Mononuclear cell (primary cell): ENCODE data around the gene PDGFRB. TPM values are rescaled to one million over a fixed set of nuclear protein-coding genes. Genes with fewer than 3 reads are reported as not detected.

ENCODE experiments used
- H3K27me3 ChIP-seq: 2 replicates; pipeline ENCODE4 v1.6.0; 2011; ENCODE audit warnings: low read length, control low read depth; ENCODE audit not compliant: insufficient read depth
- H3K4me1 ChIP-seq: 2 replicates; pipeline ENCODE4 v1.5.1; 2011; ENCODE audit warnings: mild to moderate bottlenecking, low read length, control low read depth; ENCODE audit not compliant: insufficient read depth
- H3K4me3 ChIP-seq: 2 replicates; pipeline ENCODE4 v1.5.1; 2011; ENCODE audit warnings: mild to moderate bottlenecking, low read length, moderate library complexity
- H3K9me3 ChIP-seq: 2 replicates; pipeline ENCODE4 v1.5.1; 2011; ENCODE audit warnings: low read depth, mild to moderate bottlenecking, control low read depth, low read length
- total RNA-seq: library from RNA; depleted of rRNA; stranded (reverse); fragments of >200 nt; gene quantifications from one replicate; pipeline ENCODE4 v1.2.3, GENCODE V29; 2012

The PDGFRB gene
- total RNA-seq, 1 donor = 0.94 TPM

DNA sequence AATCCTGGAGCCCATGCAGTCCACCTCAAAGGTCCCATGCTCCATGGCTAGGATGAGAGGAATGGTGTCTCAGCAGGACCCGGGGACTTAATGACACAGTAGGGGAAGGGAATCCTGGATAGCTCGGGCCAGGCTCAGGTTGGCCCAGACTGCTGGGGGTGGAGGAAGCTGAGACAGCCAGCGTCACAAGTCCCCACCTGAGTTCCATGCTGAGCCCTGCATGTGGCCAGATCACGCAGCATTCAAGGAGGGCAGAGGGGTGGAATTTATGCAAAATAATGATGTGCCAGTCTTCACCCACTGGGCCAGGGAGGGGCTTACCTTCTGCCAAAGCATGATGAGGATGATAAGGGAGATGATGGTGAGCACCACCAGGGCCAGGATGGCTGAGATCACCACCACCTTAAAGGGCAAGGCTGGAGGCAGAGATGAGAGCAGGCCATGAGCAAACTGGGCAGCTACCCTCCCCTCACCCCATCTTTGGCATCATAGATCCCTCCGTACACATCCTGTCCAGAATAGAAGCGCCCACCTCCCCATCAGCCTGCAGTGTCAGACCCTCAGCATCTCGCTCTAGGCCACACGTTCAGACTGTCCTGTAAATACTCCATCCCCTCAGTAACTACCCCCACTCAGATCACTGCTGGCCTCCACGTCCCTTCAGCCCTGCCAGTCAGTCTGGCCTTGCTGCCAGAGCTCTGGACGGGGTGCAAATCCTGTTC, 29.3 kb downstream of the PDGFRB start:
- Histone ChIP-seq H3K4me1 (peaks cover 42% of the 10 kb centered on the region), H3K9me3 (no peaks in the 10 kb centered on the region), H3K27me3 (no peaks in the 10 kb centered on the region), H3K4me3 (no peak overlapping the region)

DNA sequence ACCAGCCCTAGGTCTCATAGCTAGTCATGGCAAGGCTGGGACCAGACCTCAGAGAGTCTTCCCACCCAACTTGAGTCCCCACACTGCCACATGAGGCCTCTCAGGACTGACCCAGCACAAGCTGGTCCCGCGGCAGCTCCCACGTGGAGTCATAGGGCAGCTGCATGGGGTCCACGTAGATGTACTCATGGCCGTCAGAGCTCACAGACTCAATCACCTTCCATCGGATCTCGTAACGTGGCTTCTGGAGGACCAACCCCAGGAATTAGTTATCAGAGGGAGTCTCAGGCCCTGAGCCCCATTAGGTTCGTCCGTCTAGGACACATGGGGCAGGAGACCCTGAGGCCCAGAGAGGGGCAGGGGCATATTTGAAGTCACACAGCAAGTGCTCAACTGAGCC, 30.3 kb downstream of the PDGFRB start:
- Histone ChIP-seq H3K4me3 (no peak overlapping the region), H3K27me3 (no peaks in the 10 kb centered on the region), H3K4me1 (peaks cover 41% of the 10 kb centered on the region), H3K9me3 (no peaks in the 10 kb centered on the region)

DNA sequence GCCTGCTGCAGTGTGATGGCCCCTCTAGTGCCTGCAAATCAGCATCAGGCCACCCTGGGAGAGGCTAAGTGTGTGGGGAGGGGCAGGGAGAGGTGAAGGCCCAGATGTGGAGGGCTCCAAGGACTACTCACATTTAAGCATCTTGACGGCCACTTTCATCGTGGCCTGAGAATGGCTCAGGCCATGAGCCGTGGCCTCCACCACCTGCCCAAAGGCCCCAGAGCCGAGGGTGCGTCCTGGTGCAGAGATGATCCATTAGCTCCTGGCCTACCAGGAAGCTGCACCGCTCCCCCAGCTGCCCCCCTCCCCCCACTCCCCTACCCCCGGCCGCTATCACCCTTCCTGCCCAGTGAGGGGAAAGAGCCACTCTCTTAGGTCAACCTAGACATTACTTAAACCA, 31.0 kb downstream of the PDGFRB start:
- Histone ChIP-seq H3K4me3 (no peak overlapping the region), H3K27me3 (no peaks in the 10 kb centered on the region), H3K9me3 (no peaks in the 10 kb centered on the region), H3K4me1 (peaks cover 34% of the 10 kb centered on the region)

DNA sequence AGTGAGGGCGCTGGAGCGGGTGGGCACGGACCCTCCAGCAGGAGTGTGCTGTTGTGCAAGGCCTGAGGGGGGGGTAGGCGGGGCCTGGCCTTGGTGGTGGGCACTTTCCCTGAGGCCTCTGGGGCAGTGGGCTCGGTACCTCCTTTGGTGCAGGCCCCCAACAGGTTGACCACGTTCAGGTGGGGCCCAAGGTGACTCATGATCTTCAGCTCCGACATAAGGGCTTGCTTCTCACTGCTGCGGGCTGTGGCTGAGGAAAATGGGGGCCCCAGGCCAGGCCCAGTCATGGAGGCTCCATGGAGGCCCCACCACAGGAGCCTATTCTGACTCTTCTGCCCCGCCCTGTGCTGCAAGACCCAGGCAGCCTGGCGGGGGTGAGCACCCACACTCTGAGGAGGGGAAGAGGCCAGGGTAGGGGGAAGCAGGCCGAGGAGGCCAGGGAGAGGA, 31.5 kb downstream of the PDGFRB start:
- no peaks in the 10 kb centered on the region for H3K27me3 ChIP-seq
- H3K4me3 ChIP-seq = no peak overlapping the region
- H3K9me3 ChIP-seq = no peaks in the 10 kb centered on the region
- H3K4me1 ChIP-seq = peaks cover 34% of the 10 kb centered on the region

DNA sequence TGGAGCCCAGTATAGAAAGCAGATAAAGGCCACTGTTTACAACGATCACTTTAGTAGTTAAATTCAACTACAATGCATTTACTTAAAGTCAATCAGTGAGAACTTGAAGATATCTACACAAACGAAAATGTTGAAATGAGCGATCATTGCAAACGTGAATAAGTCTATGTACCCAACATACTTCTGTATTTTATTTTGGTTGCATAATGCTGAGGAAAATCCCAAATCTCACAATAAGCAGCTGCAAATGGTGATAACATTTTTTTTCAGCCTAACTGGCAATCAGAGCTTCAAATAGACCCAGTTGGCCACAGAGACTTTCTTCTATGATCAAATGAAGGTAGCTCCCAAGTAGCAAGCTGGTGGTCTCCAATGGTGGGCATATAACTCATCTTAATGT, 32.1 kb downstream of the PDGFRB start:
- Histone ChIP-seq H3K27me3 (no peaks in the 10 kb centered on the region), H3K4me1 (peaks cover 34% of the 10 kb centered on the region), H3K4me3 (no peak overlapping the region), H3K9me3 (no peaks in the 10 kb centered on the region)

DNA sequence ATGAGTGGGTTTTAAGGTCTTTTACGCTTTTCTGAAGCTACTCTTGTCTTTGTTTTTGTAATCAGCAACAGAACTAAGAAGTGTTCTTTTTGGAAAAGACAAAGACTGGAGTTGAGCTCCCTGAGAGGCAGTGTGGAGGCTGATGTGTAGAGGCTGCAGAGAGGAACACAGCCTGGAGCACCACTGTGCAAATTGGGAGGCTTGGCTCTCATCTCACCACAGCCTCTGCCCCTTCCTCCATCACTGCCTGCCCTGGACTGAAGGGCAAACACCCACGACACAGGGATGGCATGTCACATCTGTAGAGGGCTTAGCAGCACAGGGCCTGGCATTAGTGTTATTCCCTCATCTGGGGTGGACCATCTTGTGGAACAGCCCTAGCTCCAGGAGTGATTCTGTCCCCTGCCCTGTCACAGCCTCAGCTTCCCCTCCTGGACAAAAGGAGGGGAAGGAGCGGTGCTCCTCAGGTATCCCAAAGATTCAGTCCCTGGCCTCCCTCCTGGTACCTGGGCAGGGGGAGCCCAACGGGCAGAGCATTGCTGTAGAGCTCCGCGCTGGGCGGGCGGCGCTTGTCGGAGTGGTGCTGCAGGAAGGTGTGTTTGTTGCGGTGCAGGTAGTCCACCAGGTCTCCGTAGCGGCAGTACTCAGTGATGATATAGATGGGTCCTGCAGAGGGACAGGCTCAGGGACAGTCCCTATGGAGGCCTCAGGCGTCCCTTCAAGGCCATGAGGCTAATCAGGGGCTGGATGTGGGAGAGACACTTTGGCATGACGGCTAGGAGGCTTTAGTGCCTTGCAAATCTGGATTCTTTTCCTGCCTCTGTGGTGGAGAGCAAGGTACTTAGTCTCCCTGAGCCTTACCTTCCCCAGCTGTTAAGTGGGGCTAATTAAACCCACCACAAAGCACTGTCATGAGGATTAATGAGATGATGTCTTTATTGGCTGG, 32.8 kb downstream of the PDGFRB start:
- Histone ChIP-seq H3K9me3 (no peaks in the 10 kb centered on the region), H3K4me3 (no peak overlapping the region), H3K27me3 (no peaks in the 10 kb centered on the region), H3K4me1 (peaks cover 34% of the 10 kb centered on the region)

DNA sequence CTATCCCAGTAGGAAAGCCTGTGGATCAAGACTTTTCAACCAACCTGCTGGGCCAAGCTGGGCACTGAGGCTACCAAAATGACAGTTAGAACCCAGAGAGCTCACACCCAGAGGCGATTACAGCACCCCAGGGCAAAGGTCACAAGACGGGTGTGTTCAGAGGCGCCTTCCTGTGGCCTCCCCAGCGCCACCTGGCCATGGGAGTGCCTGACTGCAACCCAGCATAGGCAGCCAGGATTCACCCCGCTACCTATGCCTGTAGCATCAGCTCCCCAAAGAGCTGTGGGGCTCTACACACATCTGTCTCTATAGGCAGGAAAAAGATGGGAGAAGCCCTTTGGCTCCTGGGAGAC, 33.5 kb downstream of the PDGFRB start:
- Histone ChIP-seq H3K4me1 (peaks cover 34% of the 10 kb centered on the region), H3K4me3 (no peak overlapping the region), H3K27me3 (no peaks in the 10 kb centered on the region), H3K9me3 (no peaks in the 10 kb centered on the region)

DNA sequence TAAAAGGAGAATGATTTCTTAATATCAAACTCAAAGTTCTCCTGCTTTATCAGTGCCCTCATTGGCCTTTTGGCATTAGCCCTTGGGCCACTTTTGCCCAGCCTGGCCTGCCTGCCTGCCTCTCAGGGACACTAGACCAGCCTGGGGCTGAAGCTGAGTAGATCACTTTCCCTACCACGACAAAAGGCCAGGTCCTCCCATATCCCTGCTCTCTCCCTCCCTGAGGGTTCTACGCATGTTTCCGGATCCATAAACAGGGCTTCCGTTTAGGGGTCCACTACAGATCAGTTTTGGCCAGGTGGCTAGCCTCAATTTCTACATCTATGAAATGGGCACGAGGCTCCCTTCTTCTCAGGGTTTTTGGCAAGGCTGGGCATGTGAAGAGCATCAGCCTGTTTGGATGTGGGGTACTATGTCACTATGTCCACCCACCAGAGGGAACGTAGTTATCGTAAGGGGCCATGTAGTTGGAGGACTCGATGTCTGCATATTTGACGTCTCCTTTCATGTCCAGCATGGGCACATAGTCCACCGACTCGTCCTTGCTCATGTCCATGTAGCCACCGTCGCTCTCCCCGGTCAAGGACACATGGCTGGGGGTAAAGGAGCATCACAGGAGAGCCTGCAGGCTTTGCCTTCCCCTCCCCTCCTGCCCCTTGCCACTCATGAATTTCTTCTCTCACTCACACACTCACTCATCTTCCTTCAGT, 34.0 kb downstream of the PDGFRB start:
- Histone ChIP-seq H3K4me1 (peaks cover 34% of the 10 kb centered on the region), H3K4me3 (no peak overlapping the region), H3K27me3 (no peaks in the 10 kb centered on the region), H3K9me3 (no peaks in the 10 kb centered on the region)

DNA sequence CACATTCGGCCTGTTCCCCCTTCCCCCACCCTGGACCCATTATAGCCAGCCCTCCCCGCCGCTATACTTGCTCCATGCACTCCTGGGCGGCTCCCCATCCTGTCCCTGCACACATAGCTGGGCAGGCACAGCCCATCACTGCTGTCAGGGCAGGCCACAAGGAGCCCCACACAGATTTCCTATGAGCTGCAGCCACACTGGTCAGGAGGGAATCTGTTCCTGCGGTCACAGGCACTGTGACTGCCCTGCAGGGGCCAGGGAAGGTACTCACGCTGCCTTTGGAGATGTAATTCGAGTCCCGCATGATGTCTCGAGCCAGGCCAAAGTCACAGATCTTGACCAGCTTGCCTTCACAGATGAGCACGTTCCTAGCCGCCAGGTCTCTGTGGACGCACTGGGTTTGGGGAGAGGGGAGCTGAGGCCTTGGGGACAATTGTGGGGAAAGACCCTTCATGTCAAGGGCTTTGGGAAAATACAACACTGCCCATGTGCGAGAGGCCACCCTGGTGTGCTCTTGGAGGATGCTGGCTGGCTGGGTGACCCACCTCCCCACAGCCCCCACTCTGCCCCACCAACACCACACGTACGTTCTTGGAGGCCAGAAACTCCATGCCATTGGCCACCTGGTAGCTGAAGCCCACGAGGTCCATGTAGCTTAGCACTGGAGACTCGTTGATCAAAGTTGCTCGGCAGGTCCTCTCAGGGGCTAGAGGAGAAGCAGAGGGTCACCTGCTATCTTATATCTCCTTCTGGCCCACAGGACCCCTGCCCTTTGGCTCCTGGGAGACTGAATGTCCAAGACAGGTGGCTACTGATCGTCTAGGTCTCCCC, 34.8 kb downstream of the PDGFRB start:
- no peaks in the 10 kb centered on the region for H3K27me3 ChIP-seq
- no peaks in the 10 kb centered on the region for H3K9me3 ChIP-seq
- H3K4me3 ChIP-seq = no peak overlapping the region
- peaks cover 34% of the 10 kb centered on the region for H3K4me1 ChIP-seq

DNA sequence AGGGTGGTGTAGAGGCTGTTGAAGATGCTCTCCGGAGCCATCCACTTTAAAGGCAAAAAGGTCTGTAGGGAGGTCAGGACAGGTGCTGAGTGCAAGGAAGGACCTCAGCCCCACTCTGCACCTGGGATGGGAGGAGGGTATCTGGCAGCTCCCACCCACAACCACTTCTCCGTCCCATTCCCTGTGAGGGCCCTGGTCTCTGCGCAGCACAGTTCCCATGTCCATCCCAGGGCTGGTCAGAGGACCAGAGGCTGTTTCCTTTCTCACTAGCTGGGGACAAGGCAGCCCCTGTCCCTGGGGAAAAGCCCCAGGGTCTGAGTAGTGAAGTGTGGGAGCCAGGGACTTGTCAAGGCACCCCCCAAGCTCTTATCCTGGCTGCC, 35.6 kb downstream of the PDGFRB start:
- H3K4me3 ChIP-seq = no peak overlapping the region
- H3K4me1 ChIP-seq = peaks cover 34% of the 10 kb centered on the region
- H3K9me3 ChIP-seq = no peaks in the 10 kb centered on the region
- H3K27me3 ChIP-seq = no peaks in the 10 kb centered on the region

DNA sequence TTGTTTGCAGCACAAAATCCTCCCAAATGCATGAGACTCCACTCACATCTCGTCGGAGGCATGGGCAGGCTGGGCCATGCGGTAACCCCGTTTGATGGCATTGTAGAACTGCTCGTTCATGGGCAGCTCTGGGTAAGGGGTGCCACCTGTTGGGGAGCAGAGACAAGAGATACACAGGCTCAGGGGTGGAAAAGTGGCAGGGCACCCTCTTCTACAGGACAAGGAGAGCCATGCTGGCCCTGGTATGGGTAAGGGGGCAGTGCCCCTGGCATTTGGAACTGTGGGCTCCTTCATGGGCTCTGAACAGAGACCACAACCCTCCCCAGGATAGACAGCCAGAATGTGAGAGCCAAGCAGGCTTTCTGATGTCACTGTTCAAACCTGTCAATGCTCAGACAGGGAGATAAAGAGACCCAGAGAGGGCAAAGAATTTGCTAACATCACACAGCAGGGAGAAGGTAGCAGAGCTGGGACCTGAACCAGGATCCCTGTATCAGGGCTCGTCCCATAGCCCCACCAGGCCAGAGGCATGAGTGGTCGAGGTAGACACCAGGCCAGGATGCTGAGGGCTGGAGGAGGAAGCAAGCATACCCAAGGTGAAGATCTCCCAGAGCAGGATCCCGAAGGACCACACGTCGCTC, 36.1 kb downstream of the PDGFRB start:
- Histone ChIP-seq H3K9me3 (no peaks in the 10 kb centered on the region), H3K4me3 (no peak overlapping the region), H3K27me3 (no peaks in the 10 kb centered on the region), H3K4me1 (peaks cover 33% of the 10 kb centered on the region)

DNA sequence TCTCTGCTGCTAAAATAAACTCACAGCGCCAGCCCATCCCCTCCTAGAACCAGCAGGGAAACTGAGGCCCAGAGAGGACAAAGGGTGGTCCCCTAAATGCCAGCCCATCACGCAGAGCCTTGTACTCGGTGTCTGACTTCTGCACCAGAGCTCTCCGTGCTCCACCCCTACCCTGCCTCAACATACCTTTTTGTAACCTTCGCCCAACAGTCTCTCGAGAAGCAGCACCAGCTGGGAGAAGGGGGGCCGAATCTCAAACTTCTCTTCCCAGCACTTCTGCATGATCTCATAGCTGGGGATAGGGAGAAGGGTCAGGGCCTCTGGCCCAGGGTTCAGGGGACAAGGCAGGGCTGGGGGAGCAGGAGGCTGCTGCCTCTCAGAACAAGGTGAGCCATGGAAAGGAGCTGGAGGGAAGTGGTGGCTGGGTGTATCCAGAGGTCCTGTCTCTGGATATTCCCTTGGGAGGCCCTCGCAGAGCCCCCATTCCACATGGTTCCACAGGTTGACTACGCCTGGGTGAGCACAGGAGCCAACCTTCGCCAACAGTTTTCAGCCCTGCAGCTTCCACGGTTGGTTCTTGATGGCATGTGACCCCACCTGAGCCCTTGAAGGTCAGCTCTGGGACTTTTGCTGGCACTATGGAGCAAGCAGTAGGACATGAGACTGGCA, 37.0 kb downstream of the PDGFRB start:
- Histone ChIP-seq H3K4me3 (no peak overlapping the region), H3K27me3 (no peaks in the 10 kb centered on the region), H3K9me3 (no peaks in the 10 kb centered on the region), H3K4me1 (peaks cover 24% of the 10 kb centered on the region)

DNA sequence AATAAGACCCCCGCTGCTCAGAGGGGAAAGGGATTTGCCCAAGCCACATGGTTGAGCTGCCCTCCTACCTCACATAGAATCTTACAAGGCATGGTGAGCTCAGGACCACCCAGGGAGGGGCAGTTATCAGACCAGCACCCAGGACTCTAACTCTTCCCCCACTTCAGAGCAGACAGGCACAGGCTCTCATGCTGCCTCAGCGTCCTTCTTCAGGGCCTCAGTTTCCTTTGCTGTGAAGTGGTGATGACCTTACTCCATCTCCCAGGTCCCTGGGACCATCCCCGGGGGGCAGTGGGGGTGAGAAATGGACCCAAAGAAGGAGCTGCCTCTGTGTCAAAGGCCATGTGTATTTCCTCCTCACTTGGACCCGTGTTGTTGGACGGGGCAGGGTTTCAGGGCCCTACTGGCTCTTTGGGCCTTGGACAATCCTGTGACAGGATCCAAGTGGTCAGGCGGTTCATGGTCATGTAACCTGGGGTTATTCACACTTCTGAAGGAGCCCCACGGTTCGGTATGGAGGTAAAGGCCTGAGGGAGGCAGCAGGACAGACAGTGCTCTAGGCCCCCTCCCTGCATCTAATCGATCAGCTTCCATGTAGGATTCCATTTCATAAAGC, 37.6 kb downstream of the PDGFRB start:
- Histone ChIP-seq H3K9me3 (no peaks in the 10 kb centered on the region), H3K4me1 (peaks cover 23% of the 10 kb centered on the region), H3K27me3 (no peaks in the 10 kb centered on the region), H3K4me3 (no peak overlapping the region)
